Activated CD4-positive, alpha-beta T cell treated with anti-CD3 and anti-CD28 coated beads for 24 hours (primary cell): ENCODE results near the gene FAM227A.

ENCODE experiments used
- DNase-seq, 2 donors: peaks; one replicate each; pipeline ENCODE4 v3.0.0-alpha.2; 2020; ENCODE audit warnings: low read depth in 2 of 2

FAM227A gene

GRCh38 chr22:38540701-38541100, 115.5 kb downstream of the FAM227A start:
- DNase-seq = no peak

GRCh38 chr22:38531251-38531938, 124.8 kb downstream of the FAM227A start:
- DNase-seq = no peak
